Ectodermal cell (in vitro differentiated cells): ENCODE results near the gene RNF167. TPM values are rescaled to one million over a fixed set of nuclear protein-coding genes. Genes with fewer than 3 reads are reported as not detected.

Experiments used
- H3K27ac ChIP-seq: 2 replicates; pipeline ENCODE4 v1.7.0; 2013; ENCODE audit warnings: mild to moderate bottlenecking, low read depth, low read length; ENCODE audit not compliant: insufficient read depth, poor library complexity, severe bottlenecking
- H3K27me3 ChIP-seq: 2 replicates; pipeline ENCODE4 v1.7.0; 2013; ENCODE audit warnings: mild to moderate bottlenecking, low read length; ENCODE audit not compliant: insufficient read depth, control insufficient read depth, poor library complexity, severe bottlenecking
- H3K36me3 ChIP-seq: one replicate; pipeline ENCODE4 v1.7.0; 2013; ENCODE audit warnings: low read length; ENCODE audit not compliant: control insufficient read depth, insufficient read depth
- H3K4me1 ChIP-seq: one replicate; pipeline ENCODE4 v1.7.0; 2013; ENCODE audit warnings: low read length; ENCODE audit not compliant: control insufficient read depth, insufficient read depth
- H3K4me3 ChIP-seq: 2 replicates; pipeline ENCODE4 v1.7.0; 2013; ENCODE audit warnings: low read depth, low read length, control low read depth; ENCODE audit not compliant: insufficient read depth
- H3K9me3 ChIP-seq: 2 replicates; pipeline ENCODE4 v1.7.0; 2013; ENCODE audit warnings: mild to moderate bottlenecking, low read length, moderate library complexity; ENCODE audit not compliant: control insufficient read depth
- WGBS, 2 experiments: methylation state at CpG; one replicate each; pipeline ENCODE4 v1.1.7; 2013; ENCODE audit warnings: missing lambda C conversion rate in 2 of 2; 5-methylcytosine and 5-hydroxymethylcytosine counted together
- polyA plus RNA-seq, 4 experiments: library from polyadenylated mRNA; stranded (reverse); fragments of 50-300 nt; gene quantifications; one replicate each; pipeline ENCODE4 v1.2.3, GENCODE V29; 2013

The RNF167 gene
- polyA plus RNA-seq (2013, experiment 1 of 4), result 106 TPM
- 104 TPM for polyA plus RNA-seq (2013, experiment 2 of 4)
- polyA plus RNA-seq (2013, experiment 3 of 4), result 108 TPM
- 115 TPM for polyA plus RNA-seq (2013, experiment 4 of 4)

- Histone ChIP-seq H3K9me3 (no peaks in the 10 kb centered on the region), H3K27ac (peak within 1 kb of the TSS; percentile 89), H3K4me1 (peaks cover 15% of the 10 kb centered on the region), H3K4me3 (peak within 1 kb of the TSS; percentile 92), H3K36me3 (peaks cover 31% of the 10 kb centered on the region), H3K27me3 (no peaks in the 10 kb centered on the region)
- 0% methylated on average over 72 of the region's 72 CpGs for WGBS, 2 experiments
These were observed at the start of gene RNF167, which contains the start of gene SLC25A11 for GRCh38 chr17:4939796-4940554. RNF167 (plus strand) TSS chr17:4940268; CDS start chr17:4940910, 642 bp downstream. SLC25A11 (minus strand) TSS chr17:4940046; CDS start chr17:4939910, 136 bp downstream.

GRCh38 chr17:4891411-4892410 is 48.4 kb upstream of the RNF167 start:
- Histone ChIP-seq H3K27me3 (no peaks in the 10 kb centered on the region), H3K36me3 (peaks cover 32% of the 10 kb centered on the region), H3K9me3 (no peaks in the 10 kb centered on the region), H3K27ac (no peak overlapping the region), H3K4me1 (no peaks in the 10 kb centered on the region), H3K4me3 (no peak overlapping the region)
- WGBS, 2 experiments, result 93 to 94% methylated on average over 42 of the region's 42 CpGs

GRCh38 chr17:4892499-4893221 is 47.4 kb upstream of the RNF167 start:
- Histone ChIP-seq H3K4me3 (no peak overlapping the region), H3K36me3 (peaks cover 28% of the 10 kb centered on the region), H3K27ac (no peak overlapping the region), H3K4me1 (no peaks in the 10 kb centered on the region), H3K27me3 (no peaks in the 10 kb centered on the region), H3K9me3 (no peaks in the 10 kb centered on the region)
- WGBS, 2 experiments, result 93 to 94% methylated on average over 23 of the region's 23 CpGs

GRCh38 chr17:4893272-4893671 is 46.8 kb upstream of the RNF167 start:
- Histone ChIP-seq H3K36me3 (peaks cover 28% of the 10 kb centered on the region), H3K4me3 (no peak overlapping the region), H3K9me3 (no peaks in the 10 kb centered on the region), H3K27ac (no peak overlapping the region), H3K4me1 (no peaks in the 10 kb centered on the region), H3K27me3 (no peaks in the 10 kb centered on the region)
- WGBS, 2 experiments, result 91 to 93% methylated on average over 17 to 18 of the region's 18 CpGs

GRCh38 chr17:4893721-4894560 is 46.1 kb upstream of the RNF167 start:
- Histone ChIP-seq H3K27ac (no peak overlapping the region), H3K9me3 (no peaks in the 10 kb centered on the region), H3K27me3 (no peaks in the 10 kb centered on the region), H3K4me3 (no peak overlapping the region), H3K36me3 (peaks cover 28% of the 10 kb centered on the region), H3K4me1 (no peaks in the 10 kb centered on the region)
- 95 to 96% methylated on average over 31 of the region's 31 CpGs for WGBS, 2 experiments

GRCh38 chr17:4895121-4895520 is 44.9 kb upstream of the RNF167 start:
- Histone ChIP-seq H3K4me1 (no peaks in the 10 kb centered on the region), H3K27ac (no peak overlapping the region), H3K27me3 (no peaks in the 10 kb centered on the region), H3K36me3 (peaks cover 28% of the 10 kb centered on the region), H3K9me3 (no peaks in the 10 kb centered on the region), H3K4me3 (no peak overlapping the region)
- 96% methylated on average over 13 of the region's 13 CpGs for WGBS, 2 experiments

GRCh38 chr17:4895657-4896331 is 44.3 kb upstream of the RNF167 start:
- H3K4me3 ChIP-seq, result no peak overlapping the region
- H3K36me3 ChIP-seq, result peaks cover 22% of the 10 kb centered on the region
- H3K9me3 ChIP-seq, result no peaks in the 10 kb centered on the region
- H3K27ac ChIP-seq, result no peak overlapping the region
- 80 to 82% methylated on average over 27 of the region's 27 CpGs for WGBS, 2 experiments
- H3K27me3 ChIP-seq, result no peaks in the 10 kb centered on the region
- no peaks in the 10 kb centered on the region for H3K4me1 ChIP-seq

DNA sequence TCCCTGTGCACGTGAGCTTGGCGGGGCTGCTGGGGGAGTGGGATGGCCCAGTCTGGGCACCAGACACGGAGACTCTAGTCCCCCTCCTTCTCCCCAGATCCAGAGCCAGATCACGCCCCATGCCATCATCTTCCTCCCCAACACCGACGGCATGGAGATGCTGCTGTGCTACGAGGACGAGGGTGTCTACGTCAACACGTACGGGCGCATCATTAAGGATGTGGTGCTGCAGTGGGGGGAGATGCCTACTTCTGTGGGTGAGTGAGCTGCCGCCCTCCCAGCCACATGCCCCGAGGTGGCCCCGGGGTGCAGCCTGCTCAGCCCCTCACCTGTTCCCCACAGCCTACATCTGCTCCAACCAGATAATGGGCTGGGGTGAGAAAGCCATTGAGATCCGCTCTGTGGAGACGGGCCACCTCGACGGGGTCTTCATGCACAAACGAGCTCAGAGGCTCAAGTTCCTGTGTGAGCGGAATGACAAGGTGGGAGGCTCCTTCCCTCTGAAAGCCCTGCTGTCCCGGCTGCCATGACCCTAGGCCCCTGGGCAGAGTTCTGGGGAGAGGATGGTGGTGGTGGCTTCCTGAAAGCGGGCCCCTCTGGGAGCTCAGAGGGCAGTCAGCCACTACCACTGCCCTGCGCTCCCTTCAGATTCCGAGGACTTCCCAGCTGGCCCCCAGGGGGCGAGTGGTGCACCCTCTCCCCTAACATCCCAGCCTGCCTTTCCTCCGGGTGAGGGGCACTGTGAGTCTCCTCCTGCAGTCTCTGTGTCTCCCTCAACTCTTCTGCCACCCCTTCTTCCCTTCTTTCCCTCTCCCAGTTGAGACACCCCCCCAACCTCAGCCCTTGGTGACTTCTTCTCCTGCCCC is 43.5 kb upstream of the RNF167 start:
- 94% methylated on average over 27 of the region's 27 CpGs for WGBS, 2 experiments
- H3K9me3 ChIP-seq, result no peaks in the 10 kb centered on the region
- no peaks in the 10 kb centered on the region for H3K27me3 ChIP-seq
- H3K4me3 ChIP-seq, result no peak overlapping the region
- no peaks in the 10 kb centered on the region for H3K4me1 ChIP-seq
- peaks cover 18% of the 10 kb centered on the region for H3K36me3 ChIP-seq
- no peak overlapping the region for H3K27ac ChIP-seq
